ENCODE data around the gene IRAK2. TPM values are rescaled to one million over a fixed set of nuclear protein-coding genes. Genes with fewer than 3 reads are reported as not detected.

The IRAK2 gene
- total RNA-seq, 2 donors from 2014 or later, result 5.6 to 10.1 TPM

DNA sequence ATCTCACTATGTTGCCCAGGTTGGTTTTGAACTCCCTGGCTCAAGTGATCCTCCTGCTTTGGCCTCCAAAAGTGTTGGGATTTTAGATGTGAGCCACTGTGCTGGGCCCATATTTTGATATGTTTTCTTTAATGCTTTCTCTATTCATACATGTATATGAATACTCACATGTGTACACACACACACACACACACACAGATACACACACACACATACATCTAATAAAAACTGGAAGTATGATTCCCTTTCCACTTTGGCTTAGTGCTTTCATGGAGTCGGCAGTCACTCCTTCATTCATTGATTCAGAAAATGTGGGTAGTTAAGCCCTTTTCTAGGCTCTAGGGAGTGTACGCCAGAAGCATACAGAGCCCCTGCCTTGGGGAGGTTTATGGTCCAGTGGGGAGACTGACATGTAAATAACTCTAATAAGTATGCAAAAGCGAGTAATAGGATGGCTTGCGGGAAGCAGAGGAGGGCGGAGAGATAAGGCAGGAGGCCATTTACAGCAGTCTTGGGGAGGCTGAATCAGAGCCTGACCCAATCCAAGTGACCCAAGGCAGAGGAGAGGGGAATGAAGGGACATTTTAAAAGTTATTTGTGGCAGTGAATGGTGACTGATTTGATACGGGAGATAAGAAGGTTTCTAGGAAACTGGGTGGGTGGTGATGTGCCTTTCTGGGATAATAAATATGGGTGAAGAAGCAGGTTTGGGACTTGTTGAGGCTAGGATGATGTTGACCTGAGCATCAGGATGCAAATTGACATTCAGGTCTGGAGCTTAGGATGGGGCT lies 51.1 kb downstream of the IRAK2 start:
- peaks cover 7% of the 10 kb centered on the region for H3K4me1 Mint-ChIP-seq
- H3K4me3 Mint-ChIP-seq, result no peak overlapping the region
- H3K9me3 Mint-ChIP-seq, result no peaks in the 10 kb centered on the region
- no peaks in the 10 kb centered on the region for H3K27me3 Mint-ChIP-seq
- ATAC-seq (replicated peaks), result no peak
- peaks cover 61% of the 10 kb centered on the region for H3K36me3 Mint-ChIP-seq (ENCODE audit: low read depth)
- H3K27ac Mint-ChIP-seq, result peak overlapping the region; percentile 9

DNA sequence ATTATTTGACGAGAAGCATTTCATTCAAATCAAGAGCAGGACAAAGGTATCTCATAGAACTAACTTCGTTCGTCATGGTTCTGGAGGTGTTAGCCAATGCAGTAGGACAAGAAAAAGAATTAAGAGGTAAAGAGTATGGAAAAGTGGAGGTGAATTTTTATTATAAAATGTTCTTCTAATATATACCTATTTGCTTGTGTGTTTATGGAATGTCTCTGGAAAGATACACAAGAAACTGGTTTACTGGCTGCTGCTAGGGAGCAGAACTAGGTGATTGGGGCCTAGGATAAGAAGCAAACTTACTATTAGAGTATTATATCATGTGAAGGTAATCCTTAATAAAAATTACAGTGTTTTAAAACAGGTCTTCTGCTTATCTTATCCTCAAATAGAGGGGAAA lies 52.6 kb downstream of the IRAK2 start:
- no peaks in the 10 kb centered on the region for H3K9me3 Mint-ChIP-seq
- peaks cover 17% of the 10 kb centered on the region for H3K4me1 Mint-ChIP-seq
- no peak overlapping the region for H3K27ac Mint-ChIP-seq
- no peak for ATAC-seq (replicated peaks)
- H3K27me3 Mint-ChIP-seq, result no peaks in the 10 kb centered on the region
- H3K36me3 Mint-ChIP-seq (ENCODE audit: low read depth), result peaks cover 60% of the 10 kb centered on the region
- H3K4me3 Mint-ChIP-seq, result no peak overlapping the region

DNA sequence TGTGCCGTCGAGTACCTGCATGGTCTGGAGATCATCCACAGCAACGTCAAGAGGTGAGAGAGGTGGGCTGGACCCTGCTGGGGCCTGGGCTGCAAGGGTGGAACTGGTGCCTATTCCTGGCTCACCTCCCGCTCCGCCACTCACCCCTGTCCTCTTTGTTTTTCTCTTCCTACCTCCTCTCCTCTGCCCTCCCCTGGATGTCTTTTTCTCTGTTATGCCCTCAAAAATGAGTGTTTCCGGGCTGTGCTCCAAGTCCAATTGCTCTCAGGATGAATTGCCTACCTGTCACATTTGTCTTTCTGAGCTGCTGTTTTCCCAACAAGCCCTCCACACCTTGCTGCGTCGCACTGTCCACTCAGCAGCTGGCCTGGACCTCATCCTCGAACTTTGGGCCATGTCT lies 55.0 kb downstream of the IRAK2 start:
- no peaks in the 10 kb centered on the region for H3K27me3 Mint-ChIP-seq
- ATAC-seq (replicated peaks), result no peak
- H3K27ac Mint-ChIP-seq, result no peak overlapping the region
- H3K36me3 Mint-ChIP-seq (ENCODE audit: low read depth), result peaks cover 57% of the 10 kb centered on the region
- peaks cover 29% of the 10 kb centered on the region for H3K4me1 Mint-ChIP-seq
- peaks cover 3% of the 10 kb centered on the region for H3K9me3 Mint-ChIP-seq
- no peak overlapping the region for H3K4me3 Mint-ChIP-seq

- peak overlapping the region; percentile 91 for H3K27ac Mint-ChIP-seq
- no peaks in the 10 kb centered on the region for H3K27me3 Mint-ChIP-seq
- H3K4me3 Mint-ChIP-seq, result peak overlapping the region; percentile 68
- peak; percentile 43 for ATAC-seq (replicated peaks)
- peaks cover 4% of the 10 kb centered on the region for H3K9me3 Mint-ChIP-seq
- peaks cover 45% of the 10 kb centered on the region for H3K4me1 Mint-ChIP-seq
- peaks cover 51% of the 10 kb centered on the region for H3K36me3 Mint-ChIP-seq (ENCODE audit: low read depth)
Measured at GRCh38 chr3:10223676-10224639, 59.2 kb downstream of the IRAK2 start.

GRCh38 chr3:10224794-10225665 lies 60.3 kb downstream of the IRAK2 start:
- H3K27ac Mint-ChIP-seq, result peak overlapping the region; percentile 91
- H3K4me3 Mint-ChIP-seq, result peak overlapping the region; percentile 68
- no peaks in the 10 kb centered on the region for H3K27me3 Mint-ChIP-seq
- peaks cover 50% of the 10 kb centered on the region for H3K36me3 Mint-ChIP-seq (ENCODE audit: low read depth)
- ATAC-seq (replicated peaks), result peak; percentile 51
- H3K9me3 Mint-ChIP-seq, result peaks cover 4% of the 10 kb centered on the region
- peaks cover 45% of the 10 kb centered on the region for H3K4me1 Mint-ChIP-seq

- H3K27me3 Mint-ChIP-seq, result no peaks in the 10 kb centered on the region
- no peak overlapping the region for H3K4me3 Mint-ChIP-seq
- peaks cover 4% of the 10 kb centered on the region for H3K9me3 Mint-ChIP-seq
- ATAC-seq (replicated peaks), result no peak
- peaks cover 39% of the 10 kb centered on the region for H3K4me1 Mint-ChIP-seq
- no peak overlapping the region for H3K27ac Mint-ChIP-seq
- peaks cover 44% of the 10 kb centered on the region for H3K36me3 Mint-ChIP-seq (ENCODE audit: low read depth)
Measured at GRCh38 chr3:10226293-10226692, 61.6 kb downstream of the IRAK2 start.

DNA sequence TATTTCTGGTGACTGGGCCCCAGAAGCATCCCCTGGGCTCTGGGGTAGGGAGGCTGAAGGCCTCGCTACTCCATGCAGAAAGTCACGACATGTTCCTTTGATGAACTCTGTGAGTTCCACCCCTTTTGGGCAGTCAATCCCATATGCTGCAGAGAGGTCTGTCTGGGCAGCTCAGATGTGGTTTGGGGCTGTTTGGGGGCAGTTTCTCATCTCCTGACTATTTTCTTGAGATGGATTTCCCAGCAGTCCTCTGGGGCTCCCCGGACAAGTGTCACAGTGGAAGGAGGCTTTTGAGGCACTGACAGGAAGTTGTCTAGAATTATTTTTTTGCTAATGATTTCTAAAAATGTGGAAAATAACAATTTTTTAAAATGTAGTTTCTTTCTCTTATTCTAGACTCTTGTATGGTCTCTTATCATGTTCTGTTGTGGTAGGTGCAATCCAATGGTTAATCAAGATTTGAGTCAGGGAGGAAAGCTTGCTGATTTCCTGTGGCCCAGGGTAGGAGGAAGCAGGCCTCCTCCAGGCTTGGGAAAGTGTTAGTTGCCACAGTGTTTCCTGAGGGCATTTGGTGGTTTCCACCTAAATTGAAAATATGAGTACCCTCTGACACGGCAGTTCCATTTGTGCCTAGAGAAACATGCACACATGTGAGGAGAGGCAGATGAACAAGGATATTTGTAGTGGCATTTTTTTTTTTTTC lies 63.7 kb downstream of the IRAK2 start:
- Mint-ChIP-seq H3K27ac (peak overlapping the region; percentile 71), H3K27me3 (no peaks in the 10 kb centered on the region), H3K4me1 (peaks cover 36% of the 10 kb centered on the region), H3K4me3 (peak overlapping the region; percentile 56), H3K9me3 (peaks cover 4% of the 10 kb centered on the region), H3K36me3 (ENCODE audit: low read depth) (peaks cover 48% of the 10 kb centered on the region)
- peak; percentile 68 for ATAC-seq (replicated peaks)

DNA sequence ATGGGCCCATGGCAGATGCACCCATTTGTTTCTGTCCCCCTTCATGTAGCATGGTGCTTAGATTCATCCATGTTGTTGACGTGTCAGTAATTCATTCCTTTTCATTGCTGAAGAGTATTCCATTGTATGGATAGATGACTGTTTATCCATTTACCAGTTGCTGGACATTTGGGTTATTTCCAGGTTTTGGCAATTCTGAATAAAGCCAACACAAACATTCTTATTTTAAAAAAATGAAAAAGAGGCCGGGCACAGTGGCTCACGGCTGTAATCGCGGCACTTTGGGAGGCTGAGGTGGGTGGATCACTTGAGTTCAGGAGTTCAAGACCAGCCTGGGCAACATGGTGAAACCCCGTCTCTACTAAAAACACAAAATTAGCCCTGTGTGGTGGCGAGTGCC lies 64.9 kb downstream of the IRAK2 start:
- H3K36me3 Mint-ChIP-seq (ENCODE audit: low read depth), result peaks cover 44% of the 10 kb centered on the region
- peak overlapping the region; percentile 71 for H3K27ac Mint-ChIP-seq
- peak overlapping the region; percentile 56 for H3K4me3 Mint-ChIP-seq
- no peak for ATAC-seq (replicated peaks)
- H3K9me3 Mint-ChIP-seq, result peaks cover 3% of the 10 kb centered on the region
- no peaks in the 10 kb centered on the region for H3K27me3 Mint-ChIP-seq
- peaks cover 28% of the 10 kb centered on the region for H3K4me1 Mint-ChIP-seq

DNA sequence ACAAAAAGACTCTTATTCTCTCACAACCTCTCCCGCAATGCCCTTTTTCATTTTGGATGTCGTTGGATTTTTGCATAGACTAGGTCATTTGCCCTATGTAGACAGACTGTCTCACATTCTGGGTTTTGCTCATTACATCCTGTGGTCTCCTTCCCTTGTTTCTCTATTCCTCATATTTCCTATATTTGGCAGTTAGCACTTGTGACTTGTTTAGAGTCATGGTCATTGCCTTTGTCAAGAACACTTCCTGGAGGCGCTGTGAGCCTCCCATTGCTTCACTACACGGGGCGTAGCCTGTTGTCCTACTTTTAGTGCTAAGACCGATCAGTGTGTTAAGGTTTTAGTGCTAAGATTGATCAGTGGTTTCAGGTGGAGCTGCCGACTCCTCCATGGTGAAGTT lies 67.4 kb downstream of the IRAK2 start:
- H3K27me3 Mint-ChIP-seq, result no peaks in the 10 kb centered on the region
- no peaks in the 10 kb centered on the region for H3K9me3 Mint-ChIP-seq
- peak; percentile 66 for ATAC-seq (replicated peaks)
- H3K4me1 Mint-ChIP-seq, result peaks cover 23% of the 10 kb centered on the region
- H3K27ac Mint-ChIP-seq, result peak overlapping the region; percentile 58
- peak overlapping the region; percentile 60 for H3K4me3 Mint-ChIP-seq
- H3K36me3 Mint-ChIP-seq (ENCODE audit: low read depth), result peaks cover 47% of the 10 kb centered on the region

GRCh38 chr3:10233988-10234387 lies 69.3 kb downstream of the IRAK2 start:
- H3K27ac Mint-ChIP-seq, result no peak overlapping the region
- no peaks in the 10 kb centered on the region for H3K9me3 Mint-ChIP-seq
- H3K4me3 Mint-ChIP-seq, result no peak overlapping the region
- ATAC-seq (replicated peaks), result no peak
- peaks cover 44% of the 10 kb centered on the region for H3K36me3 Mint-ChIP-seq (ENCODE audit: low read depth)
- peaks cover 28% of the 10 kb centered on the region for H3K4me1 Mint-ChIP-seq
- H3K27me3 Mint-ChIP-seq, result no peaks in the 10 kb centered on the region

GRCh38 chr3:10234526-10235230 lies 70.0 kb downstream of the IRAK2 start:
- Mint-ChIP-seq H3K36me3 (ENCODE audit: low read depth) (peaks cover 45% of the 10 kb centered on the region), H3K4me3 (no peak overlapping the region), H3K27me3 (no peaks in the 10 kb centered on the region), H3K27ac (no peak overlapping the region), H3K9me3 (no peaks in the 10 kb centered on the region), H3K4me1 (peaks cover 26% of the 10 kb centered on the region)
- ATAC-seq (replicated peaks), result no peak

DNA sequence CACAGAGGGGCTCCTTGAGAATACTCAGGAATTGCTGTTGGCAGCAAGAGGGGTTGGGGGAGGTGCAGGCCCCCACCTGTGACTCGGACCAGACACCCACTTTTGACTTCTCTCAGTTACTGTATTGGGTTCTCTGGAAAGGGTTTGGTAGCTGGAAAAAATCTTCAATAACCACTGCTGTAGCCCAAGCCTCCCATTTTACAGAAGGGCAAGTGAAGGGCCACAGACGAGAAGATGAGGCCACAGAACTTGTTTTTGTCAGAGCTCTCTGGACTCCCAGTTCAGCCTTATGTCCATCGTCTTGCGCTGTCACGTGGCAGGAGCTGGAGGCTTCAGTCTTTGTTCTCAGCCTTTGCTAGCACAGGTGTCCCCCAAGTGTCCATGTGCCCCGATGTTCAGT lies 70.8 kb downstream of the IRAK2 start:
- H3K9me3 Mint-ChIP-seq, result no peaks in the 10 kb centered on the region
- no peaks in the 10 kb centered on the region for H3K27me3 Mint-ChIP-seq
- H3K27ac Mint-ChIP-seq, result no peak overlapping the region
- peaks cover 26% of the 10 kb centered on the region for H3K4me1 Mint-ChIP-seq
- ATAC-seq (replicated peaks), result no peak
- no peak overlapping the region for H3K4me3 Mint-ChIP-seq
- peaks cover 45% of the 10 kb centered on the region for H3K36me3 Mint-ChIP-seq (ENCODE audit: low read depth)
